CD4-positive, alpha-beta T cell treated with Interleukin-4 for 1 hour (primary cell): ENCODE data around the gene ATP5F1B.
A peak's percentile ranks its signal among the peaks of the same experiment; 100 is the strongest.

Source experiments
- DNase-seq, 2 donors: peaks; one replicate each; pipeline ENCODE4 v3.0.0-alpha.2; 2020 to 2022

Gene ATP5F1B

DNA sequence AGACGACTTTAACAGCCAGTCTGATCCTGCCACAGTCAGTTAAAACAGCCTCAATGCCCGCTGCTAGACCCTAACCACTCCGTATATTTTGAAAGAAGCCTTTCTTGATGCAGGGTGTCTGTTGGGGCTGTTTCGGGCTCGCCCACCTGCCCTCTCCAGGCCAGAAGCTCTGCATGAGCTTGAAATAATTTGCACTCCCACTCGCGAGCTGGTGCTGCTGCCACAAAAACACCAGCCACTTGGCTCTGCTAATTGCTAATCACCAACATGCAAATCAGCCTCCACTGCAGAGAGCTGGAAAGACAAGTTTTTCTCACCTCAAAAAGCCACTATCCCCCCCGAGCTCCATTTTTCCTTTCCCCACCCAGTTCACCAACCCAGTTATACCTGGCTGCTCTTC is 31.2 kb downstream of the ATP5F1B start:
- DNase-seq: no peak

DNA sequence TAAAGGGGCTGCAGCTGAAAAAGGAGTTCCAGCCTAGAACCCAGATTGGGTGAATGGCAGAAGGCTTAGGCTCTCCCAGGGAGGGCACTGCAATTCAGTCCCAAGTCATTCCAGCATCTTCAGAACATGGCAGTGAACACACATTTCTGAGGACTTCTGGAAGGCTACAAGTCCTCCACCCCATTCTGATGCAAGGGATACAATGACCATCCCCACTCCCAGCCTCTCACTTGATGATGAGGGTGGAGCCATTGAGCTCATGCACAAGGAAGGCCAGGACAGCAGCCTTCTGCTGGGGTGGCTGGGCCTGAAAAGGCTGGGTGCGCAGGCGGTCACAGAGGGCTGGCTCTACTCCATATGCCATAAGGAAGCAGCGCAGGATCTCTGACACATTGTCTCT is 41.4 kb downstream of the ATP5F1B start:
- no peak for DNase-seq

DNA sequence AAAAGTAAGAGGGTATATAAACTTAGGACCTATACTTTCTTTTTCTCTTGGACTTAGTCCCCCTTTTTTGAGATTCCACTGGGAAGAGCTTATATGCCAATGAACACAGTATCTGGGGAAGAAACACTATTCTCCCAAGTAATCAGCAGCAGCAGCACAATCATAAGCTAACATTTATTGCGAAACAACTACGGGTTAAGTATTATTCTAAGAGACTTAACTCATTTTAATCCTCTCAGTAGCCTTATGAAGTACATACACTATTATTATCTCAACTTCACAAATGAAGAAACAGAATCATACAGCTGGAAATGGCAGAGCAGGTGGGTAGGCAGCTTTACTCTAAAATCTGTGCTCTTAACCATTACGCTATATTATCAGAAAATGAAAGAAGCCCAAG is 43.5 kb downstream of the ATP5F1B start:
- DNase-seq: no peak

GRCh38 chr12:56601503-56601902 is 44.3 kb downstream of the ATP5F1B start:
- peak; percentile 33 to 38 for DNase-seq

DNA sequence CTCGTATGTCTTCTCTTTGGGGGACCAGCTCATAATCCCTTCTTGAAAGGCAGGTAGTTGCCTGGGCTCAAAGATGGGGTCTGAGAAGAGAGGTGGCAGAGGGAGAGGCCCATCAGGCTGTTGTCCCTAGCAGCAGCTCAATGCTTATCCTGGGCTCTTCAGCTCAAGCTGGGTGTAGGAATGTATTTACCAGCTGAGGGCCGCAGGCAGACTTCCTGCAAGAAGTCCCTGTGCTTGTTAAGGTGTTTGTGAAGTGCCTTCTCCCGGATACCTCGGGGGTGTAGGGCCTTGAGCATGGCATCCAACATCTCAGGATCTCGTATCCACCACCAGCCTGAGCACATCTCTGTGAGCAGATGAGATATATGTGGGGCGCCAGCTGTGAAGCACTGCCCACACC is 45.0 kb downstream of the ATP5F1B start:
- DNase-seq: no peak

GRCh38 chr12:56599797-56600196 is 46.0 kb downstream of the ATP5F1B start:
- no peak for DNase-seq

GRCh38 chr12:56599041-56599440 is 46.7 kb downstream of the ATP5F1B start:
- DNase-seq: no peak

- no peak for DNase-seq
Observed at GRCh38 chr12:56596815-56597214, 49.0 kb downstream of the ATP5F1B start.

DNA sequence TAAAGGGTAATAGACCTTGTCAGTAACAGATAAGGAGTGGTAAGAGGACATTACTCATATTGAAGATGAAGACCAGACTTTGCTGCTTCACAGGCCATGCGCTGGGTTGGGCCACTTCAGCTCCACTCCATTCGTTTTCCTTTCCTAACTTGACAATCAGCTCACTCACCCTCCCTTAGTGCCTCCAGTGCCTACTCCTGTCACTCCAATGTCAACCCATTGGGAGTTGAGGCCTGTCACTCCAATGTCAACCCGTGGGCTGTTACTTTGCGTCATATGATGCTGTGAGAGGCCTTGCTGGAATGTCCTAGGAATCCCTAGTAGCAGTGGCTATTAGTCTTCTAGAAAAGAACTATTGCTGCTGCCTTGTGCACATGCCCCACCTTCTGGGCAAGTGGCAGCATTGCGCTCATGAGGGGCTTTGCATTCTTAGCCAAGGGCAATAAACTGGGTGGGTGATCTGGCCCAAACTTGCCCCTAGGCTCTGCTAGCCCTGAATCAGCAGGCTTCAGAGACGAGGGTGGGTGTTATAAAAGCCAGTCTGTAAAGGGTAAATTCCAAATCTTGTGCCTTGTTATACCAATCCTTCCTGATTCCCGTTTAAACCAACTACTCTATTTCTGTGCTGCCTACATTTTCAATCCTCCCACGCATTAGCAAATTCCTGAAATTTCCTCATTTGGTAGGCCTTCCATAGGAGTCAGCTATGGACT is 51.7 kb downstream of the ATP5F1B start:
- peak; percentile 67 for DNase-seq

DNA sequence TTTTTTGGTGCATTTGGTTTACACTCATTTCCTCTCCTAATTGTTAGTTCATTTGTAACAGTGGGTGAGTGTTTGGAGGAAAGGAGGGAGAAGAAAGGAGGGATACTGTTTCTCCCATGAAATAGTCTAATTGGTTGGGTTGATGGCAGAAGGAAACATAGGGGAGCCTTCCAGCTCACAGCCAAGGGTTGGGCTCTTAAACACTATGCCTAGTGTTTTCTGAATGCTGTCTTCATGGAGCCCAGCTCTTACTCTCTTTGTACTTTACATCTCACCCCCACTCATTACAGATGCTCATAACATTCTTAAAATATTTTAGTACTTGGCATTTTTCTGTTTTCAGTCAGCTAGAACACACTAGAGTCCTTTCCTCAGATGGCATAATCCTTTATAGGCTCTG is 53.8 kb downstream of the ATP5F1B start:
- DNase-seq: no peak

GRCh38 chr12:56591126-56591525 is 54.7 kb downstream of the ATP5F1B start:
- DNase-seq: no peak

DNA sequence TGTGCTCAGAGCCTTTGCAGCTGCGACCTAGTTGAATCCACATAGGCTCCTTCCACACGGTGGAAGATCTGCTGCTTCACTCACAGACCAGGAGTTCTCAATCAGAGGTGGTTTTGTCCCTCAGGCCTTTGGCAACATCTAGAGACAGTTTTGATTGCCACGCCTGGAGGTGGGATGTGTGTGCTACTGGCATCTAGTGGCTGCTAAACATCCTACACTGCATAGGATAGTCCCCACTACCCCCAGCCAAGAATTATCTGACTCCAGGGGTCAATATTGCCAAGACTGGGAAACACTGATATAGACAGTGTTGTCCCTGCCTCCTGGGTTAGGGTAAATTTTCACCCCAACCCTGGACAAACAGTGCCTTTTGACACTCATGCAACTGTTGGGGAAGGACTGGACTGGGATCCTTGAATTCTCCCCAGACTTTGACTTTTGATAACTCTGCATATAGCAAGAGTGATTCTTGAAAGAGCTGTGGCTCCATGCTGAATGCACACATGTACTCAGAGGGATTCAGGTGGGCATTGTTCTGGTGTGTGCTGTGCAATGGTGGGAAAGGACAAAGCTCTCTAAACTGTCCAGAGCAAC is 55.5 kb downstream of the ATP5F1B start:
- DNase-seq: no peak

DNA sequence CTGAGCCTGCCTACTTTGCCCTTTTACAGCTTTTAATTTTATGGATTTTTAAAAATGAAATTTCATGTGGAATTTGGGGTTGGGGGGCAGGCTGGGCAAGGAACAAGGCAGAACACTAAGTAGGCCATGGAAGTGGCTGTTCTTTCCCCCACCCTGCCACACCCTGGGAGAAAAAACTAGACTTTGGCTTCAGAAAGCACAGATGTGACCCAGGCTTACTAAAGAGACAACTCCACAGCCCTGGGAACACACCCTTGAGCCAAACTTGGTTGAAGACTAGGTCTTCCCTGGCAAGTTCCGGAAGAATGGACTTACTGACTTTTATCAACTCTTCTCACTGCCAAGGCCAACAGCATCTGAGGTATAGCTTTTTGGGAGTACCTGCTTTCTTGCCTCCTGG is 56.0 kb downstream of the ATP5F1B start:
- DNase-seq: no peak
